CD8-positive, alpha-beta memory T cell (primary cell): Measurements from ENCODE around the gene VAV1. TPM values are rescaled to one million over a fixed set of nuclear protein-coding genes. Genes with fewer than 3 reads are reported as not detected.
"Not testable (repeated sequence)": the region's sequence is repeated elsewhere in the genome, so short reads cannot be mapped to it uniquely, and the experiment has no call there.

Experiments used
- CTCF ChIA-PET: fragments of 350-600 bp; sonication (Branson Sonifier 250); formaldehyde crosslinking; loops from one replicate; lab custom pipeline; 2021; ENCODE audit warnings: antibody characterized with exemption; lab: Charles Lee
- POLR2A ChIA-PET: fragments of 350-600 bp; sonication (Branson Sonifier 250); formaldehyde crosslinking; loops from one replicate; lab custom pipeline; 2021; ENCODE audit warnings: antibody characterized with exemption; lab: Charles Lee
- DNase-seq, 5 donors: peaks; one replicate each; pipeline versions ENCODE4 v3.0.0 to v3.0.0-alpha.2; 2020 to 2022; ENCODE audit warnings: mixed read lengths in 1 of 5
- H3K27ac ChIP-seq: one replicate; pipeline ENCODE4 v1.7.0; 2013; ENCODE audit warnings: low read depth, mild to moderate bottlenecking, low read length, moderate library complexity
- H3K27me3 ChIP-seq: 2 replicates; pipeline ENCODE4 v1.7.0; 2013; ENCODE audit warnings: low read length, mild to moderate bottlenecking; ENCODE audit not compliant: insufficient read depth, poor library complexity, severe bottlenecking
- H3K36me3 ChIP-seq: 2 replicates; pipeline ENCODE4 v1.7.0; 2013; ENCODE audit warnings: mild to moderate bottlenecking, low read length, moderate library complexity; ENCODE audit not compliant: insufficient read depth
- H3K4me1 ChIP-seq: 2 replicates; pipeline ENCODE4 v1.7.0; 2013; ENCODE audit warnings: mild to moderate bottlenecking, low read length, moderate library complexity; ENCODE audit not compliant: insufficient read depth
- H3K4me3 ChIP-seq: 2 replicates; pipeline ENCODE4 v1.7.0; 2013; ENCODE audit warnings: mild to moderate bottlenecking, low read length
- H3K9me3 ChIP-seq: 2 replicates; pipeline ENCODE4 v1.7.0; 2013; ENCODE audit warnings: mild to moderate bottlenecking, low read length
- H3K27ac Mint-ChIP-seq, 8 donors: one replicate each; pipeline ENCODE4 v1.8.0; 2020 to 2021; ENCODE audit warnings: mixed read lengths in 8 of 8, mild to moderate bottlenecking in 6 of 8, inconsistent platforms in 3 of 8, moderate library complexity in 3 of 8
- H3K27me3 Mint-ChIP-seq, 2 donors: one replicate each; pipeline ENCODE4 v1.8.0; 2020 to 2021; ENCODE audit warnings: mixed read lengths in 2 of 2, mild to moderate bottlenecking in 1 of 2, moderate library complexity in 1 of 2
- H3K36me3 Mint-ChIP-seq, 3 donors: one replicate each; pipeline ENCODE4 v1.8.0; 2020 to 2021; ENCODE audit warnings: mixed read lengths in 3 of 3, inconsistent platforms in 1 of 3, mild to moderate bottlenecking in 1 of 3
- H3K4me1 Mint-ChIP-seq, 3 donors: one replicate each; pipeline ENCODE4 v1.8.0; 2020 to 2021; ENCODE audit warnings: mixed read lengths in 3 of 3, inconsistent platforms in 1 of 3, mild to moderate bottlenecking in 1 of 3
- H3K4me3 Mint-ChIP-seq, 7 donors: one replicate each; pipeline ENCODE4 v1.8.0; 2020 to 2021; ENCODE audit warnings: mixed read lengths in 7 of 7, mild to moderate bottlenecking in 6 of 7, moderate library complexity in 4 of 7, inconsistent platforms in 2 of 7
- H3K9me3 Mint-ChIP-seq, 5 donors: one replicate each; pipeline ENCODE4 v1.8.0; 2020 to 2022; ENCODE audit warnings: mixed read lengths in 5 of 5, mild to moderate bottlenecking in 3 of 5, moderate library complexity in 2 of 5, inconsistent platforms in 1 of 5
- polyA plus RNA-seq: library from polyadenylated mRNA; unstranded; fragments of 300-500 nt; fragmentation: Illumina TruSeq; gene quantifications from one replicate; pipeline ENCODE4 v1.2.3, GENCODE V29; 2021
- total RNA-seq, 2 experiments: library from RNA; stranded (reverse); gene quantifications; one replicate each; pipeline ENCODE4 v1.2.3, GENCODE V29; 2021

VAV1 gene
- total and polyA plus RNA-seq, 3 experiments from 2014 or later: 28.4 to 52.9 (median 51.9) TPM

GRCh38 chr19:6774821-6775707, 2.6 kb downstream of the VAV1 start:
- Histone ChIP-seq H3K27ac (no peak overlapping the region), H3K27me3 (no peaks in the 10 kb centered on the region), H3K4me1 (peaks cover 34% of the 10 kb centered on the region), H3K9me3 (no peaks in the 10 kb centered on the region), H3K36me3 (peaks cover 5% of the 10 kb centered on the region), H3K4me3 (peak overlapping the region; percentile 15)
- Mint-ChIP-seq H3K27me3 (no peaks in the 10 kb centered on the region), H3K4me3 (peak overlapping the region; percentile 54 to 97 (median 89)), H3K9me3 (no peaks in the 10 kb centered on the region), H3K36me3 (peaks cover 8 to 42% (median 21%) of the 10 kb centered on the region in 3 donors), H3K27ac (peak overlapping the region; percentile 51 to 94 (median 84)), H3K4me1 (peaks cover 52 to 66% (median 63%) of the 10 kb centered on the region in 3 donors)
- CTCF ChIA-PET: interaction anchor here (1.0 to 5.1 kb wide), 4 partner anchors 26 to 106 kb away, joined by 3 to 22 read pairs (median 6); partner anchors contain the start of gene TNFSF14
- POLR2A ChIA-PET: interaction anchor here (0.5 to 3.4 kb wide), 2 partner anchors 26 to 408 kb away, joined by 5 to 32 read pairs; no protein-coding TSS in a partner anchor
- no peak for DNase-seq

- H3K27me3 Mint-ChIP-seq: not testable (repeated sequence)
Measured at GRCh38 chr19:6776045-6776444, 3.5 kb downstream of the VAV1 start.

GRCh38 chr19:6776999-6777398, 4.5 kb downstream of the VAV1 start:
- ChIA-PET CTCF (interaction anchor here (1.2 kb wide), 1 partner anchor 9 kb away, joined by 3 read pairs; the partner anchor contains the start of gene SH2D3A), POLR2A (no interaction called here)
- DNase-seq: no peak
- Histone ChIP-seq H3K4me3 (no peak overlapping the region), H3K27me3 (no peaks in the 10 kb centered on the region), H3K4me1 (peaks cover 32% of the 10 kb centered on the region), H3K27ac (no peak overlapping the region), H3K9me3 (no peaks in the 10 kb centered on the region), H3K36me3 (peaks cover 5% of the 10 kb centered on the region)
- Mint-ChIP-seq H3K36me3 (peaks cover 8 to 56% (median 25%) of the 10 kb centered on the region in 3 donors), H3K9me3 (no peaks in the 10 kb centered on the region), H3K4me1 (peaks cover 54 to 76% (median 69%) of the 10 kb centered on the region in 3 donors), H3K4me3 (peak overlapping the region in 5 of 7 donors; percentile 4 to 87 (median 59)), H3K27me3 (no peaks in the 10 kb centered on the region), H3K27ac (peak overlapping the region in 7 of 8 donors; percentile 51 to 84 (median 71))

More at GRCh38 chr19:6776045-6776444, 3.5 kb downstream of the VAV1 start:
- CTCF ChIA-PET: interaction anchor here (2.5 kb wide), 1 partner anchor 27 kb away, joined by 8 read pairs; no protein-coding TSS in a partner anchor
- Mint-ChIP-seq H3K4me1 (peaks cover 52 to 71% (median 66%) of the 10 kb centered on the region in 3 donors), H3K36me3 (peaks cover 8 to 46% (median 23%) of the 10 kb centered on the region in 3 donors), H3K4me3 (peak overlapping the region in 4 of 7 donors; percentile 3 to 97 (median 75)), H3K27ac (peak overlapping the region in 7 of 8 donors; percentile 82 to 94 (median 87))
- H3K27ac ChIP-seq, H3K9me3 ChIP-seq, H3K36me3 ChIP-seq, DNase-seq, H3K27me3 ChIP-seq, H3K4me3 ChIP-seq, POLR2A ChIA-PET, H3K9me3 Mint-ChIP-seq: not testable (repeated sequence)
- H3K4me1 ChIP-seq: peaks cover 34% of the 10 kb centered on the region

DNA sequence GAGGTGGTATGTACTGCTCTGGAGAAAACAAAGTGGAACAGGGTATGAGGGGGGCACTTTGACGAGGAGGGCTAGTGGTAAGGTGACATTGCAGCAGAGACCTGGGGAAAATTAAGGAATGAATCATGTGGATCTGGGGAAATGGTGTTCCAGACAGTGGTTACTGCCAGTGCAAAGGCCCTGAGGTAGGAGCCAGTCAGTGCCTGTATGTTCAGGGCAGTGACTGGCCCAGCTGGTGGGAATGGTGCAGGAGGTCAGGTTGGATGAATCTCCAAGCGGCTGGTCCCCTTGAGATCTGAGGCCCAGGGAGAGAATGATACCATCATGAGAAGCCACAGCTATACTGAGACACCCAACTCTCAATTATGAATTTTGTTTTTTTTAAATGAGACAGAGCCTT, 4.9 kb downstream of the VAV1 start:
- H3K4me1 ChIP-seq: peaks cover 27% of the 10 kb centered on the region
- peaks cover 5% of the 10 kb centered on the region for H3K36me3 ChIP-seq
- ChIA-PET POLR2A (no interaction called here), CTCF (interaction anchor here (1.2 kb wide), 1 partner anchor 10 kb away, joined by 3 read pairs; the partner anchor contains the start of gene SH2D3A)
- no peaks in the 10 kb centered on the region for H3K27me3 ChIP-seq
- Mint-ChIP-seq H3K27ac (peak overlapping the region; percentile 38 to 84 (median 74)), H3K36me3 (peaks cover 8 to 57% (median 25%) of the 10 kb centered on the region in 3 donors), H3K4me3 (peak overlapping the region in 5 of 7 donors; percentile 4 to 87 (median 39)), H3K9me3 (no peaks in the 10 kb centered on the region), H3K27me3 (no peaks in the 10 kb centered on the region), H3K4me1 (peaks cover 50 to 73% (median 64%) of the 10 kb centered on the region in 3 donors)
- H3K27ac ChIP-seq: no peak overlapping the region
- no peak for DNase-seq
- no peak overlapping the region for H3K4me3 ChIP-seq
- H3K9me3 ChIP-seq: no peaks in the 10 kb centered on the region

GRCh38 chr19:6778386-6778785, 5.9 kb downstream of the VAV1 start:
- Mint-ChIP-seq H3K9me3 (no peaks in the 10 kb centered on the region), H3K27me3 (no peaks in the 10 kb centered on the region), H3K27ac (peak overlapping the region; percentile 50 to 90 (median 87)), H3K4me1 (peaks cover 50 to 72% (median 63%) of the 10 kb centered on the region in 3 donors), H3K4me3 (peak overlapping the region in 4 of 7 donors; percentile 43 to 72 (median 46)), H3K36me3 (peaks cover 8 to 56% (median 25%) of the 10 kb centered on the region in 3 donors)
- no peak overlapping the region for H3K27ac ChIP-seq
- peaks cover 5% of the 10 kb centered on the region for H3K36me3 ChIP-seq
- H3K4me3 ChIP-seq: no peak overlapping the region
- CTCF ChIA-PET: no interaction called here
- no peaks in the 10 kb centered on the region for H3K9me3 ChIP-seq
- no peaks in the 10 kb centered on the region for H3K27me3 ChIP-seq
- peaks cover 27% of the 10 kb centered on the region for H3K4me1 ChIP-seq
- POLR2A ChIA-PET: interaction anchor here (0.6 kb wide), 1 partner anchor 22 kb away, joined by 8 read pairs; no protein-coding TSS in a partner anchor
- no peak for DNase-seq

- POLR2A ChIA-PET: no interaction called here
- no peak for DNase-seq
- Mint-ChIP-seq H3K9me3 (no peaks in the 10 kb centered on the region), H3K36me3 (peaks cover 8 to 56% (median 27%) of the 10 kb centered on the region in 3 donors), H3K27me3 (no peaks in the 10 kb centered on the region), H3K4me3 (no peak overlapping the region), H3K27ac (peak overlapping the region in 3 of 8 donors; percentile 23 to 48 (median 45)), H3K4me1 (peaks cover 47 to 76% (median 58%) of the 10 kb centered on the region in 3 donors)
- Histone ChIP-seq H3K27me3 (no peaks in the 10 kb centered on the region), H3K9me3 (no peaks in the 10 kb centered on the region), H3K4me1 (peaks cover 31% of the 10 kb centered on the region), H3K36me3 (peaks cover 9% of the 10 kb centered on the region), H3K4me3 (no peak overlapping the region), H3K27ac (no peak overlapping the region)
- CTCF ChIA-PET: interaction anchor here (1.2 kb wide), 1 partner anchor 22 kb away, joined by 3 read pairs; no protein-coding TSS in a partner anchor
Measured at GRCh38 chr19:6779206-6779605, 6.7 kb downstream of the VAV1 start.

DNA sequence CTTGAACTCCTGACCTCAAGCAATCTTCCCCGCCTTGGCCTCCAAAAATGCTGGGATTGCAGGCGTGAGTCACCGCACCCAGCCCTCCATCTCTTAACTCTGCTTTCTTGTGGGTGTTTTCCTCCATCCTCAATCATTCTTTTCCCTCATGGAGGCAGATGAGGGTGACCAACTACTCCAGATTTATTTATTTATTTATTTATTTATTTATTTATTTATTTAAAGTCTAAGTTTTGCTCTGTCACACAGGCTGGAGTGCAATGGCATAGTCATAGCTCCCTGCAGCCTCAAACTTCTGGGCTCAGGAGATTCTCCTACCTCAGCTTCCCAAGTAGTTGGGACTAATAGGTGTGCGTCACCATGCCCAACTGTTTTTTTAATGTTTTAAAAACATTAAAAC, 14.9 kb downstream of the VAV1 start:
- H3K4me1 Mint-ChIP-seq: peaks cover 39 to 67% (median 54%) of the 10 kb centered on the region in 3 donors
- Histone ChIP-seq H3K4me1 (peaks cover 42% of the 10 kb centered on the region), H3K9me3 (no peaks in the 10 kb centered on the region), H3K4me3 (no peak overlapping the region), H3K27me3 (no peaks in the 10 kb centered on the region), H3K36me3 (peaks cover 15% of the 10 kb centered on the region), H3K27ac (no peak overlapping the region)
- H3K4me3 Mint-ChIP-seq: no peak overlapping the region
- DNase-seq: no peak
- no peaks in the 10 kb centered on the region for H3K27me3 Mint-ChIP-seq
- H3K27ac Mint-ChIP-seq: no peak overlapping the region
- H3K36me3 Mint-ChIP-seq: peaks cover 4 to 55% (median 25%) of the 10 kb centered on the region in 3 donors
- no peaks in the 10 kb centered on the region for H3K9me3 Mint-ChIP-seq
- POLR2A ChIA-PET: no interaction called here
- CTCF ChIA-PET: no interaction called here
